GM19238 (cell line): ENCODE measurements around the gene CYTIP.
"Not testable (repeated sequence)": the region's sequence is repeated elsewhere in the genome, so short reads cannot be mapped to it uniquely, and the experiment has no call there.

Source experiments
- DNase-seq: peaks from one replicate; pipeline ENCODE4 v3.0.0; 2011; ENCODE audit warnings: low spot score; ENCODE audit not compliant: insufficient read length

Gene CYTIP

GRCh38 chr2:157376041-157376440 lies 67.8 kb downstream of the CYTIP start:
- no peak for DNase-seq

- no peak for DNase-seq
These were observed 68.5 kb downstream of the CYTIP start for GRCh38 chr2:157375384-157375783.

- not testable (repeated sequence) for DNase-seq
These were observed 75.4 kb downstream of the CYTIP start for GRCh38 chr2:157368508-157368907.

- no peak for DNase-seq
These were observed 76.2 kb downstream of the CYTIP start for GRCh38 chr2:157367704-157368103.
